H1 (cell line): ENCODE measurements around the gene DLEC1. TPM values are rescaled to one million over a fixed set of nuclear protein-coding genes. Genes with fewer than 3 reads are reported as not detected.
A peak's percentile ranks its signal among the peaks of the same experiment; 100 is the strongest.

Experiments
- CTCF ChIA-PET: fragments of 300-600 bp; sonication (Branson Sonifier 250); formaldehyde crosslinking; loops from one replicate; lab custom pipeline; 2021; ENCODE audit not compliant: partially characterized antibody; lab: Charles Lee
- POLR2A ChIA-PET: fragments of 300-600 bp; sonication (Branson Sonifier 250); formaldehyde crosslinking; loops from one replicate; lab custom pipeline; 2021; ENCODE audit warnings: inconsistent platforms; ENCODE audit not compliant: partially characterized antibody; lab: Charles Lee
- DNase-seq, 2 experiments: peaks; one replicate each; pipeline versions ENCODE4 v3.0.0 to v3.0.0-alpha.2; 2010 to 2022; ENCODE audit warnings: low spot score in 2 of 2, low read depth in 1 of 2, mixed read lengths in 1 of 2
- FAIRE-seq: peaks from 2 replicates; lab custom pipeline; 2011; peaks lifted over from hg19 to GRCh38; lab: Jason Lieb, UNC
- H2AFZ ChIP-seq: 2 replicates; pipeline ENCODE4 v1.8.1; 2012; ENCODE audit warnings: low read length, inconsistent platforms
- H2AK5ac ChIP-seq: 2 replicates; pipeline ENCODE4 v1.6.1; 2013; ENCODE audit warnings: low read depth, low read length
- H2BK120ac ChIP-seq: replicated peaks from 2 replicates; pipeline ENCODE3; 2013; ENCODE audit warnings: low read depth, low read length, inconsistent platforms
- H2BK12ac ChIP-seq: 2 replicates; pipeline ENCODE4 v1.6.1; 2013; ENCODE audit warnings: low read depth, low read length
- H2BK15ac ChIP-seq: 2 replicates; pipeline ENCODE4 v1.6.1; 2013; ENCODE audit warnings: low read length
- H2BK20ac ChIP-seq: 2 replicates; pipeline ENCODE4 v1.6.1; 2013; ENCODE audit warnings: low read length
- H2BK5ac ChIP-seq: 2 replicates; pipeline ENCODE4 v1.6.1; 2013; ENCODE audit warnings: low read depth, low read length
- H3K14ac ChIP-seq: 2 replicates; pipeline ENCODE4 v1.6.1; 2013; ENCODE audit warnings: inconsistent platforms; ENCODE audit not compliant: insufficient read length
- H3K18ac ChIP-seq: 2 replicates; pipeline ENCODE4 v1.6.1; 2013; ENCODE audit warnings: low read length; ENCODE audit errors: extremely low read depth
- H3K23ac ChIP-seq: 2 replicates; pipeline ENCODE4 v1.6.1; 2013; ENCODE audit warnings: inconsistent platforms; ENCODE audit not compliant: insufficient read length
- H3K23me2 ChIP-seq: 2 replicates; pipeline ENCODE4 v1.6.1; 2013; ENCODE audit warnings: low read depth, low read length
- H3K27ac ChIP-seq: 2 replicates; pipeline ENCODE4 v1.6.1; 2011; ENCODE audit warnings: low read depth, low read length, inconsistent platforms
- H3K27me3 ChIP-seq, 4 experiments: replicated peaks in 1 of 4; 1 replicate in 1 of 4; 2 replicates in 3 of 4; pipeline versions ENCODE4 v1.6.1 to v1.8.1; 2011 to 2013; ENCODE audit warnings: low read length in 3 of 4, mild to moderate bottlenecking in 3 of 4, inconsistent platforms in 2 of 4, mixed read lengths in 2 of 4, moderate library complexity in 1 of 4; ENCODE audit not compliant: control insufficient read depth in 3 of 4, insufficient read depth in 3 of 4; ENCODE audit errors: extremely low read depth in 1 of 4
- H3K36me3 ChIP-seq, 4 experiments: 2 replicates each; pipeline versions ENCODE4 v1.6.1 to v1.8.1; 2011 to 2013; ENCODE audit warnings: mild to moderate bottlenecking in 4 of 4, low read length in 3 of 4, moderate library complexity in 2 of 4, control low read depth in 1 of 4, inconsistent platforms in 1 of 4; ENCODE audit not compliant: insufficient read depth in 4 of 4, control insufficient read depth in 2 of 4
- H3K4ac ChIP-seq: replicated peaks from 2 replicates; pipeline ENCODE3; 2013; ENCODE audit warnings: low read length, low read depth, mixed read lengths, inconsistent platforms; ENCODE audit not compliant: insufficient read length
- H3K4me1 ChIP-seq, 4 experiments: replicated peaks in 1 of 4; 1 replicate in 1 of 4; 2 replicates in 3 of 4; pipeline versions ENCODE4 v1.6.1 to v1.8.1; 2011 to 2013; ENCODE audit warnings: low read length in 3 of 4, inconsistent platforms in 2 of 4, mixed read lengths in 1 of 4; ENCODE audit not compliant: insufficient read depth in 4 of 4, control insufficient read depth in 3 of 4
- H3K4me2 ChIP-seq, 2 experiments: 2 replicates each; pipeline versions ENCODE4 v1.6.1 to v1.8.1; 2011 to 2013; ENCODE audit warnings: low read depth in 2 of 2, low read length in 2 of 2, control low read depth in 1 of 2, inconsistent platforms in 1 of 2, mild to moderate bottlenecking in 1 of 2; ENCODE audit not compliant: insufficient read depth in 1 of 2
- H3K4me3 ChIP-seq, 4 experiments: fragments of 200-600, 300-600 bp in 1 of 4; sonication (generic), shearing (Covaris generic), sonication (Bioruptor Twin) in 1 of 4; 2 replicates each; pipeline versions ENCODE4 v1.5.1 to v1.8.1; 2011 to 2016; ENCODE audit warnings: low read length in 4 of 4, low read depth in 3 of 4, control low read depth in 2 of 4, inconsistent platforms in 2 of 4, mild to moderate bottlenecking in 2 of 4, mixed read lengths in 1 of 4, moderate library complexity in 1 of 4; ENCODE audit not compliant: insufficient read depth in 2 of 4; ENCODE audit errors: extremely low read depth in 1 of 4
- H3K56ac ChIP-seq: replicated peaks from 2 replicates; pipeline ENCODE3; 2013; ENCODE audit warnings: low read depth, mild to moderate bottlenecking, mixed read lengths, low read length, inconsistent platforms; ENCODE audit not compliant: insufficient read length
- H3K79me1 ChIP-seq: 2 replicates; pipeline ENCODE4 v1.6.1; 2013; ENCODE audit warnings: low read depth, low read length, control low read depth
- H3K79me2 ChIP-seq, 2 experiments: 2 replicates each; pipeline versions ENCODE4 v1.6.1 to v1.8.1; 2012 to 2013; ENCODE audit warnings: low read length in 2 of 2, mild to moderate bottlenecking in 2 of 2, inconsistent platforms in 1 of 2; ENCODE audit not compliant: insufficient read depth in 2 of 2, control insufficient read depth in 1 of 2
- H3K9ac ChIP-seq, 4 experiments: replicated peaks in 1 of 4; 1 replicate in 1 of 4; 2 replicates in 3 of 4; pipeline versions ENCODE4 v1.6.1 to v1.8.1; 2011 to 2013; ENCODE audit warnings: low read depth in 3 of 4, low read length in 3 of 4, control low read depth in 2 of 4, mild to moderate bottlenecking in 2 of 4, moderate library complexity in 2 of 4, inconsistent platforms in 1 of 4; ENCODE audit errors: extremely low read depth in 1 of 4
- H3K9me3 ChIP-seq, 2 experiments: 2 replicates each; pipeline versions ENCODE4 v1.6.1 to v1.8.1; 2012 to 2013; ENCODE audit warnings: mild to moderate bottlenecking in 2 of 2, moderate library complexity in 2 of 2, control low read depth in 1 of 2, inconsistent platforms in 1 of 2, low read depth in 1 of 2, low read length in 1 of 2, mixed read lengths in 1 of 2; ENCODE audit not compliant: insufficient read depth in 2 of 2
- H4K20me1 ChIP-seq, 2 experiments: replicated peaks in 1 of 2; 2 replicates each; pipeline versions ENCODE3 to v1.8.1; 2011 to 2013; ENCODE audit warnings: inconsistent platforms in 2 of 2, low read length in 2 of 2, mild to moderate bottlenecking in 1 of 2; ENCODE audit not compliant: insufficient read depth in 2 of 2, control insufficient read depth in 1 of 2
- H4K5ac ChIP-seq: 2 replicates; pipeline ENCODE4 v1.6.1; 2013; ENCODE audit warnings: low read length, low read depth, mixed read lengths, inconsistent platforms; ENCODE audit not compliant: insufficient read length
- H4K8ac ChIP-seq: 2 replicates; pipeline ENCODE4 v1.8.0; 2013; ENCODE audit warnings: mild to moderate bottlenecking, moderate library complexity, low read length, inconsistent platforms; ENCODE audit not compliant: insufficient read depth; ENCODE audit errors: extremely low read depth
- H4K91ac ChIP-seq: replicated peaks from 2 replicates; pipeline ENCODE3; 2013; ENCODE audit warnings: low read length, mixed read lengths, inconsistent platforms; ENCODE audit not compliant: insufficient read length
- EP300 ChIP-seq, 2 experiments: IDR thresholded peaks; 1 replicate in 1 of 2; 2 replicates in 1 of 2; pipeline ENCODE4 v1.6.1; 2011 to 2012; ENCODE audit warnings: low read depth in 2 of 2, low read length in 2 of 2, mild to moderate bottlenecking in 2 of 2, borderline replicate concordance in 1 of 2, inconsistent platforms in 1 of 2, moderate library complexity in 1 of 2
- KDM1A ChIP-seq: fragments of 200-600, 300-600 bp; sonication (generic); IDR thresholded peaks from 2 replicates; pipeline ENCODE4 v1.7.1; 2016; ENCODE audit warnings: mild to moderate bottlenecking, low read length, borderline replicate concordance
- KDM4A ChIP-seq: IDR thresholded peaks from one replicate; pipeline ENCODE4 v1.7.1; 2012; ENCODE audit warnings: low read depth, mild to moderate bottlenecking, moderate library complexity, low read length, inconsistent platforms; ENCODE audit not compliant: severe bottlenecking
- MAFK ChIP-seq: IDR thresholded peaks from 2 replicates; pipeline ENCODE4 v1.6.1; 2012; ENCODE audit warnings: low read depth, mild to moderate bottlenecking, improper control_type of control experiment, low read length
- RBBP5 ChIP-seq: IDR thresholded peaks from 2 replicates; pipeline ENCODE4 v1.7.1; 2012; ENCODE audit warnings: low read depth, mild to moderate bottlenecking, inconsistent platforms, low read length, moderate library complexity, borderline replicate concordance
- SIRT6 ChIP-seq: IDR thresholded peaks from one replicate; pipeline ENCODE4 v1.7.1; 2012; ENCODE audit warnings: low read length, inconsistent platforms
- SUZ12 ChIP-seq: fragments of 200-600 bp; sonication (generic); IDR thresholded peaks from 2 replicates; pipeline ENCODE4 v1.6.1; 2012; ENCODE audit warnings: mild to moderate bottlenecking, inconsistent platforms, low read length, moderate library complexity, mixed read lengths
- TEAD4 ChIP-seq: IDR thresholded peaks from 2 replicates; pipeline ENCODE4 v1.6.1; 2012; ENCODE audit warnings: low read depth, low read length, inconsistent platforms, mixed read lengths
- WGBS, 2 experiments: shearing (Covaris generic) in 1 of 2; methylation state at CpG; one replicate each; pipeline versions ENCODE4 v1.1.6 to v1.1.7; 2013 to 2015; ENCODE audit warnings: low lambda C conversion rate in 2 of 2, mixed read lengths in 2 of 2, inconsistent platforms in 1 of 2, low coverage in 1 of 2, missing lambda C conversion rate in 1 of 2; ENCODE audit not compliant: insufficient replicate concordance in 2 of 2, insufficient coverage in 1 of 2, insufficient read length in 1 of 2; ENCODE audit errors: extremely low coverage in 1 of 2, missing lambda C conversion rate in 1 of 2; 5-methylcytosine and 5-hydroxymethylcytosine counted together
- polyA plus RNA-seq, 7 experiments: library from polyadenylated mRNA; depleted of rRNA in 3 of 7; stranded (reverse) in 5 of 7; unstranded in 2 of 7; fragments of >200 nt in 5 of 7; fragments of 200-250 nt in 2 of 7; gene quantifications; 1 replicate in 5 of 7; 2 replicates in 1 of 7; 4 replicates in 1 of 7; pipeline versions ENCODE4 v1.2.1 to v1.2.3, GENCODE V29; 2011 to 2013; ENCODE audit warnings: missing spikeins in 2 of 7, mixed read lengths in 2 of 7
- total RNA-seq: library from RNA; stranded (reverse); fragmentation: NEBNext Ultra II Directional; extraction: Animal tissue kit (Norgen Biotek cat#: 25700); gene quantifications from 2 replicates; pipeline ENCODE4 v1.2.1, GENCODE V29; 2021
- TF ChIP-seq, protein P1 (sequence below): IDR thresholded peaks from 2 replicates; pipeline ENCODE4 v1.6.1; 2012; ENCODE audit warnings: inconsistent platforms
- TF ChIP-seq, protein P2 (sequence below): IDR thresholded peaks from 2 replicates; pipeline ENCODE4 v1.6.1; 2012; ENCODE audit warnings: inconsistent platforms

DLEC1 gene
- total and polyA plus RNA-seq, 2 of the 8 experiments (the other 6 are each of a cell fraction or from before 2014, with no cell fraction given): 0.26 to 0.76 TPM

DNA sequence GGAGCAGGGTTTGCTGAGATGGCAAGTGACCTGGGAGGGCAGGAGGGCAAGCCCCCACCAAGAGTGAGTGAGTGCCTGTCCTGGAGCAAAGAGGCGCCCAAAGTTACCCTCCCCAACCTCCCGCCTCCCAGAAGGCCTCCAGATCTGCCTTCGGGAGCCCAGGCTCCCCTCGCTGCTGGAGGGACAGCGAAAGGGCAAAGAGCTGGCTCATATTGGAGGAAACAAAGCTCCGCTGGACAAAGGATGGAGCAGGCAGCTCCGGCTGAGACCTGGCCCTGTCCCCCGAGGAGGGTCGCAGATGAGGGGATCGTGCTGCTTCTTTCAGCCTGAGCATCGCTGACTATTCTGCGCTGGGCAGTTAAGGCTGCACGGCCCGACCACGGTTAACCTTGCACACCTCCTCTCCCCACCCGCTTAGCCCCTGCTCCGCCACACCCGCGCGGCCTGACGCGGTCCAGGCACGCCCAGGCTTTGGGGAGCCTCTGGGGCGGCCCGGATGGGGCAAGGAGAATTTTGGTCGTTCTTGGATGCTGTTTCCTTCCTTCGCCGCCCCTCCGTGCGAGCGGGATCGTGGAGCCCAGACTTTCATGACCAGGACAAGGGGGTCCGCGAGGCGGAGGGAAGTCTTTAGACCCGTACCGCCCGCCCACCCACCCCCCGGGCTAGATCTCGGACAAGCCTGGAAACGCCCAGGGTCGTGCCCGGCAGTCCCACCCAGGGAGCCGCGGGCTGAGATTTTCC is 10.2 kb upstream of the DLEC1 start:
- Histone ChIP-seq H3K27me3 (peaks cover 27 to 58% (median 50%) of the 10 kb centered on the region in 4 experiments), H3K27ac (no peak overlapping the region)
- TF ChIP-seq RBBP5 (no peak; the same call in 1 of the 2 replicates), EP300 (IDR thresholded peaks at IDR 0.05; ENCODE audit: borderline replicate concordance in 1 of 2, low read depth in 2 of 2, low read length in 2 of 2) (no peak), KDM1A (no peak), KDM4A (peak; percentile 24), SUZ12 (0 out of 2 replicates have a peak, but pooled peaks have one; percentile 50), TEAD4 (no peak), MAFK (no peak), SIRT6 (no peak)
- TF ChIP-seq, protein P1, sequence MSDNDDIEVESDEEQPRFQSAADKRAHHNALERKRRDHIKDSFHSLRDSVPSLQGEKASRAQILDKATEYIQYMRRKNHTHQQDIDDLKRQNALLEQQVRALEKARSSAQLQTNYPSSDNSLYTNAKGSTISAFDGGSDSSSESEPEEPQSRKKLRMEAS: no peak
- TF ChIP-seq, protein P2, sequence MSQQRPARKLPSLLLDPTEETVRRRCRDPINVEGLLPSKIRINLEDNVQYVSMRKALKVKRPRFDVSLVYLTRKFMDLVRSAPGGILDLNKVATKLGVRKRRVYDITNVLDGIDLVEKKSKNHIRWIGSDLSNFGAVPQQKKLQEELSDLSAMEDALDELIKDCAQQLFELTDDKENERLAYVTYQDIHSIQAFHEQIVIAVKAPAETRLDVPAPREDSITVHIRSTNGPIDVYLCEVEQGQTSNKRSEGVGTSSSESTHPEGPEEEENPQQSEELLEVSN: no peak

More for the DNA sequence above, 10.2 kb upstream of the DLEC1 start:
- H3K18ac ChIP-seq: peak overlapping the region; percentile 83
- H3K4me1 ChIP-seq: peaks cover 0 to 7% (median 4%) of the 10 kb centered on the region in 4 experiments; a peak in 6 of 7 replicates
- no peak overlapping the region for H3K23ac ChIP-seq
- no peak overlapping the region for H2AK5ac ChIP-seq
- H3K4ac ChIP-seq: peak overlapping the region; percentile 5
- DNase-seq: peak in 1 of 2 experiments; percentile 77
- H2BK5ac ChIP-seq: no peak overlapping the region
- POLR2A ChIA-PET: interaction anchor here (0.6 to 2.2 kb wide), 5 partner anchors 10 to 468 kb away, joined by 3 to 9 read pairs (median 3); partner anchors contain the start of genes ACAA1 and DLEC1
- H3K9me3 ChIP-seq: no peaks in the 10 kb centered on the region
- peak overlapping the region in 2 of 4 experiments; percentile 25 to 45; a peak in 3 of 7 replicates for H3K9ac ChIP-seq
- H3K79me1 ChIP-seq: no peaks in the 10 kb centered on the region
- H2AFZ ChIP-seq: 0 out of 2 replicates have a peak overlapping the region, but pooled peaks have one; percentile 42
- peaks cover 8% of the 10 kb centered on the region in 2 experiments for H4K20me1 ChIP-seq
- CTCF ChIA-PET: interaction anchor here (0.7 to 4.1 kb wide), 8 partner anchors 10 to 214 kb away, joined by 3 to 15 read pairs (median 3); partner anchors contain the start of gene DLEC1
- H2BK120ac ChIP-seq: no peak overlapping the region
- H4K91ac ChIP-seq: no peak overlapping the region
- 7% methylated on average over 36 of the region's 45 CpGs; no CpG with 5 or more reads in 1 of the 2 experiments for WGBS, 2 experiments
- peak overlapping the region; percentile 69 to 98 for H3K4me2 ChIP-seq
- H4K5ac ChIP-seq: no peak overlapping the region
- no peak overlapping the region for H2BK20ac ChIP-seq
- no peaks in the 10 kb centered on the region for H3K79me2 ChIP-seq
- no peak overlapping the region for H3K14ac ChIP-seq
- H3K56ac ChIP-seq: peak overlapping the region; percentile 33
- peak overlapping the region; percentile 49 to 88 (median 62) for H3K4me3 ChIP-seq
- peaks cover 18% of the 10 kb centered on the region; the same call in 1 of the 2 replicates for H3K23me2 ChIP-seq
- FAIRE-seq: no peak
- peak overlapping the region; percentile 17; the same call in 1 of the 2 replicates for H2BK12ac ChIP-seq
- H3K36me3 ChIP-seq: no peaks in the 10 kb centered on the region
- H2BK15ac ChIP-seq: no peak overlapping the region
- peak overlapping the region; percentile 39 for H4K8ac ChIP-seq
